HG02588 (cell line): ENCODE data around the gene NIM1K.
"Not testable (repeated sequence)": the region's sequence is repeated elsewhere in the genome, so short reads cannot be mapped to it uniquely, and the experiment has no call there.

ENCODE experiments used
- ATAC-seq: cut with Tn5 transposase; IDR thresholded peaks from one replicate; pipeline ENCODE4 v1.9.1; 2021; ENCODE audit warnings: mild to moderate bottlenecking, moderate library complexity; ENCODE audit not compliant: unreplicated experiment

Gene NIM1K

GRCh38 chr5:43225649-43226245, 33.7 kb downstream of the NIM1K start:
- no peak for ATAC-seq

GRCh38 chr5:43227655-43228054, 35.6 kb downstream of the NIM1K start:
- no peak for ATAC-seq

GRCh38 chr5:43230707-43231106, 38.7 kb downstream of the NIM1K start:
- no peak for ATAC-seq

- ATAC-seq = no peak
Measured at GRCh38 chr5:43231977-43232376, 40.0 kb downstream of the NIM1K start.

GRCh38 chr5:43232943-43233833, 41.2 kb downstream of the NIM1K start:
- no peak for ATAC-seq

GRCh38 chr5:43233946-43234345, 41.9 kb downstream of the NIM1K start:
- ATAC-seq = peak; percentile 64

- no peak for ATAC-seq
Measured at GRCh38 chr5:43236653-43237355, 44.8 kb downstream of the NIM1K start.

- no peak for ATAC-seq
Measured at GRCh38 chr5:43242196-43242595, 50.2 kb downstream of the NIM1K start.

- no peak for ATAC-seq
Measured at GRCh38 chr5:43243270-43243669, 51.2 kb downstream of the NIM1K start.

GRCh38 chr5:43244823-43245565, 53.0 kb downstream of the NIM1K start:
- ATAC-seq = peak; percentile 58

GRCh38 chr5:43245724-43246385, 53.8 kb downstream of the NIM1K start:
- ATAC-seq = peak; percentile 69

- no peak for ATAC-seq
Measured at GRCh38 chr5:43251754-43252153, 59.7 kb downstream of the NIM1K start.

- peak; percentile 66 for ATAC-seq
Measured at GRCh38 chr5:43255704-43256103, 63.7 kb downstream of the NIM1K start.

- ATAC-seq = peak; percentile 39
Measured at GRCh38 chr5:43256261-43256966, 64.4 kb downstream of the NIM1K start.

GRCh38 chr5:43258116-43258515, 66.1 kb downstream of the NIM1K start:
- no peak for ATAC-seq

GRCh38 chr5:43262269-43262668, 70.2 kb downstream of the NIM1K start:
- not testable (repeated sequence) for ATAC-seq

GRCh38 chr5:43268188-43268820, 76.3 kb downstream of the NIM1K start:
- ATAC-seq = peak; percentile 63

- ATAC-seq = no peak
Measured at GRCh38 chr5:43270645-43271044, 78.6 kb downstream of the NIM1K start.

- ATAC-seq = no peak
Measured at GRCh38 chr5:43273552-43273951, 81.5 kb downstream of the NIM1K start.
